ENCODE measurements around the gene CENPX. TPM values are rescaled to one million over a fixed set of nuclear protein-coding genes. Genes with fewer than 3 reads are reported as not detected.

The CENPX gene
- total RNA-seq, 1 donor from 2014 or later, result 69.3 TPM

DNA sequence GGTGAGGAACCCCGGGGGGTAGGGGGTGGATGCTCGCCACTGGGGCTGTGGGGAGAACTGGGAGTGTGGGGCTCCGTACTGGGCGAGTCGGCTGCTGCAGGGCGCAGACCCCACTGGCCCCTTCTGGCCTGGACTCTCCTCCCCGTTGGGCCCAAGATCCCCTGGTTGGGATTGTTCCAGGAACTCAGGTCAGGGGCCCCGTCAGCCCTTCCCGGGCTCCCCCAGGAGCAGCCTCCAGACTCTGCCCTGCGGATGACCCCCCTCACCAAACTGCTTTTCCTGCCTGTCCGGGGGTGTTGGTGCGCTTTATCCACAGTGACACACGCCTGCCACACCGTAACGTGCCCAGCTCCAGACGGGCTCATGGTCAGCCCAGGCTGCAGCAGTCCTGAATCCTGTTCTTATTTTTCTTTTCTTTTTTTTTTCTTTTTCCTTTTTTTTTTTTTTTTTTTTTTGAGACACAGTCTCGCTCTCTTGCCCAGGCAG, 21.1 kb downstream of the CENPX start:
- DNase-seq (ENCODE audit: extremely low spot score, unreplicated experiment), result no peak
- TF ChIP-seq, protein P1, sequence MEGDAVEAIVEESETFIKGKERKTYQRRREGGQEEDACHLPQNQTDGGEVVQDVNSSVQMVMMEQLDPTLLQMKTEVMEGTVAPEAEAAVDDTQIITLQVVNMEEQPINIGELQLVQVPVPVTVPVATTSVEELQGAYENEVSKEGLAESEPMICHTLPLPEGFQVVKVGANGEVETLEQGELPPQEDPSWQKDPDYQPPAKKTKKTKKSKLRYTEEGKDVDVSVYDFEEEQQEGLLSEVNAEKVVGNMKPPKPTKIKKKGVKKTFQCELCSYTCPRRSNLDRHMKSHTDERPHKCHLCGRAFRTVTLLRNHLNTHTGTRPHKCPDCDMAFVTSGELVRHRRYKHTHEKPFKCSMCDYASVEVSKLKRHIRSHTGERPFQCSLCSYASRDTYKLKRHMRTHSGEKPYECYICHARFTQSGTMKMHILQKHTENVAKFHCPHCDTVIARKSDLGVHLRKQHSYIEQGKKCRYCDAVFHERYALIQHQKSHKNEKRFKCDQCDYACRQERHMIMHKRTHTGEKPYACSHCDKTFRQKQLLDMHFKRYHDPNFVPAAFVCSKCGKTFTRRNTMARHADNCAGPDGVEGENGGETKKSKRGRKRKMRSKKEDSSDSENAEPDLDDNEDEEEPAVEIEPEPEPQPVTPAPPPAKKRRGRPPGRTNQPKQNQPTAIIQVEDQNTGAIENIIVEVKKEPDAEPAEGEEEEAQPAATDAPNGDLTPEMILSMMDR (conservative IDR thresholded peaks at IDR 0.05), result no peak

DNA sequence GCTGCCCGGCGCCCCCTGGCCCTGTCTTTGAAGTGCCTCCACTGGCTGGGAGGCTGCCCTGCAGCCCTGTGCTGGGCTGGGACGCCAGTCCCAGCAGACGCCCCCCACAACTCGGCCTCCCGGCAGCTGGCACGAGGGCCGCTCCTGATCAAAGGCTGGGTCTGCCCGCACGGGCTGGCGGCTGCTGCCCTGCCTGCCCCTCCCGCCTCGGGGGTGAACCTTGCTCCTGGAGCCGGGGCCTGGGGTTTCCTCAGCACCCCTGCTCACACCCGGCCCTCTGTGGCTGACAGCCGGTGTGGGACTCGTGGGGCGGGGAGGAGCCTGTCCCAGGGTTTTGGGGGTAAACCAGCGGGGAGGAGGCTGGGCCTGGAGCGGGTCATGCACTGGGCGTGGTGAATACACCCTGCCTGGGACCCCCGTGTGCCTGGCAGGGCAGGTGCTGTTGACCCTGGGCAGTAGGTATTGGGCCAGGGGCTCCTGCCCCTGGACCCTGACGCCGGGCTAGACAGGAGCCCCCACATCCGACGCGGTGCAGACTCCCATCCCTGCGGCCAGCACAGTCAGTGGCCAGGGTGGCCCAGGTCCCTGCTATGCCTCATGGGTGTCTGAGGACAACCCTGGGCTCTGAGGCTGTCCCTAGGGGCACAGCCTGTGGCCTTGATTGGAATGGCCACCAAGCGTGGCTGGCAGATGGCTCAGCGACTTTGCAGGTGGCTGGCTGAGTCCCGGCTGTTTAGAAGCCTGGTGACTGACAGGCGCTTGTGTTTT, 21.7 kb downstream of the CENPX start:
- Mint-ChIP-seq H3K4me1 (ENCODE audit: unreplicated experiment) (peaks cover 11% of the 10 kb centered on the region), H3K4me3 (no peak overlapping the region), H3K27ac (no peak overlapping the region), H3K36me3 (peaks cover 4% of the 10 kb centered on the region), H3K9me3 (no peaks in the 10 kb centered on the region), H3K27me3 (no peaks in the 10 kb centered on the region)
- DNase-seq (ENCODE audit: extremely low spot score, unreplicated experiment), result no peak
- TF ChIP-seq, protein P1 (conservative IDR thresholded peaks at IDR 0.05), result no peak

More for the DNA sequence above, 21.1 kb downstream of the CENPX start:
- Mint-ChIP-seq H3K27me3 (no peaks in the 10 kb centered on the region), H3K27ac (no peak overlapping the region), H3K36me3 (peaks cover 4% of the 10 kb centered on the region), H3K4me1 (ENCODE audit: unreplicated experiment) (peaks cover 14% of the 10 kb centered on the region), H3K4me3 (no peak overlapping the region), H3K9me3 (no peaks in the 10 kb centered on the region)

DNA sequence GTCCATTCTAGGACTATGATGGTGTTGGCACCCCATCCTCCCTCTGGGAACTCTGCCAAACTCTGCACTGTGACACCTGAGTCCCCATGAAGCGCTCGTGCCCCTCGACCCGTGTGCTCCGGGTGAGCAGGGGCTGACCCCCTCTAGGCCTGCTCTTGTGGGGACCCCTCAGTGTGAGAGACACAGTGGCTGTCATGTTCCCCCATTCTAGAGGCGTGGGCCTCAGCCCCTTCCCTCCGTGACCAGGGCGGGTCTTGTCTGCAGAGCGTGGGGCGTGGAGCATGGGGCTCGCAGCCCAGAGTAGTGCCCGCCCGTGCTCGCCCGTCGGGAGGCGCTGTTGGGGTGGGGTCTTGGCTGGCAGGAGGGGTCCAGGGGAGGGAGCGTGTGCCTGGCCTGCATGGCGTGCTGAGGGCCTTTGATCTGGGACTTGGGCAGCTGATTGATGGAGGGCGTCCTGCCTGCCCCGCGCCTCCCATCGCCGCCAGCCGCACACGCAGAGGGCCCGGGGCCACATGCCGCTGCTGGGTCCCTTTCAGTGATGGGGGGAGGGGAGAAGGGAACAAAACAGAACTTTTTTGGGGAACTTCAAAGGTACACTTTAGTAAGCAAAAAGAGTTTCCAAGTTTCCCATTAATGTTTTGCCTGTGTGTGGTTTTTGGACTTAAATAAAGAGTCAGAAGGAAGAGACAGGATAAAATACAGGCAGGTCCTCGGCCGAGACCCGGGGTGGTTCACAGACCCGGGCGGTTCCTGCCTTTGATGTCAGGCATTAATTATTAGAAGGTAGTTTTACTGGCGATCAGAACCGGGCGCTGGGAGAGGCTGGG, 22.5 kb downstream of the CENPX start:
- Mint-ChIP-seq H3K4me1 (ENCODE audit: unreplicated experiment) (peaks cover 10% of the 10 kb centered on the region), H3K36me3 (peaks cover 4% of the 10 kb centered on the region), H3K27me3 (no peaks in the 10 kb centered on the region), H3K9me3 (no peaks in the 10 kb centered on the region), H3K4me3 (no peak overlapping the region), H3K27ac (no peak overlapping the region)
- no peak for DNase-seq (ENCODE audit: extremely low spot score, unreplicated experiment)
- TF ChIP-seq, protein P1 (conservative IDR thresholded peaks at IDR 0.05), result no peak

DNA sequence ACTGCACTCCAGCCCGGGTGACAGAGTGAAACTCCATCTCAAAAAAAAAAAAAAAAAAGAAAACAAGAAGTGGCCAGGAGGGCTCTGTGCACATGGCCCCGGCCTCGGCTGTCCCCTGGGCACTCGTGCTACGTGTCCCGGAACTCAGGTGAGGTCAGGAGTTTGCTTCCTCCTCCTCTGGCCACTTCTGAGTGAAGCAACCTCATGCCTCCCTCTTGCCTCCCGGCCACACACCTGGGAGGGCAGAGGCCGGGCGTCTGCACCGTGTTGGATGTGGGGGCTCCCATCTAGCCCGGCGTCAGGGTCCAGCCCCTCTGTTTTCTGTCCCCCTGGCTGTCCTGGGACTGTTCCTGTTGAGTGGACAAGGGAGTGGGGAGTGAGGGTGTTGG, 23.1 kb downstream of the CENPX start:
- peaks cover 4% of the 10 kb centered on the region for H3K36me3 Mint-ChIP-seq
- TF ChIP-seq, protein P1 (conservative IDR thresholded peaks at IDR 0.05), result no peak
- no peaks in the 10 kb centered on the region for H3K9me3 Mint-ChIP-seq
- DNase-seq (ENCODE audit: extremely low spot score, unreplicated experiment), result no peak
- no peaks in the 10 kb centered on the region for H3K27me3 Mint-ChIP-seq
- peaks cover 13% of the 10 kb centered on the region for H3K4me1 Mint-ChIP-seq (ENCODE audit: unreplicated experiment)
- H3K4me3 Mint-ChIP-seq, result no peak overlapping the region
- no peak overlapping the region for H3K27ac Mint-ChIP-seq

DNA sequence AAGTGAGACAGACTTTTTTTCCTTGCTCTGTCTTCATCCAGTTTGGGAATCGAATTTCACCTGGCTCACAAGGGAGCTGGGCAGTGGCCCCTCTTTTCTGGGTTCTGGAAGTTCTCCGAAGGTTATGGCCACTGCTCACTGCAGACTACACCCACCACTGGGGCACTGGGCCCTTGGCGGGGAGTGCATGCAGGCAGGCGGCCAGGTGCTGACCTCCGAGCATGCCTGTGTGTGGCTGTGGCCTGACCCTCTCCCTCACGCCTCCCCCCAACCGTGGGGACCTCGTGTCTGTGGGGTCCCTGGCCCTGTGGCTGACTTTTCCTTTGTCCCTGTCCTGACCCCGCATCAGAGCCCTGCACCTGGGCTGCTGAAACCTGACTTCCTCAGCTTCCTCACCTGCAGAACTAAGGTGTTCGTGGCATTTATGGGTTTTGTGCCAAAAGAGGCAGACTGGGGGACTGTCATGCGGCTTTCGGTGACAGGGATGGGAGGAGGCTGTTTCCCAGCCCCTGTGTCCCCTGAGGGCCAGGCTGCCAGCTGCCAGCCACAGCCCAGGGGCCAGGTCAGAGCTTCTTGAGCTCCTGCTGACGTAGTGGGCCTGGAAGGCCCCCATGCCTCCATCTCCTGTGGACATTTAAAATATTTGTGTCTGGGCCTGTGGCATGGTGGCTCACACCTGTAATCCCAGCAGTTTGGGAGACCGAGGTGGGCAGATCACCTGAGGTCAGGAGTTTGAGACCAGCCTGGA, 23.8 kb downstream of the CENPX start:
- H3K36me3 Mint-ChIP-seq, result peaks cover 4% of the 10 kb centered on the region
- H3K27ac Mint-ChIP-seq, result no peak overlapping the region

More for the DNA sequence above, 23.8 kb downstream of the CENPX start:
- TF ChIP-seq, protein P1 (conservative IDR thresholded peaks at IDR 0.05), result no peak
- no peak overlapping the region for H3K4me3 Mint-ChIP-seq
- no peaks in the 10 kb centered on the region for H3K27me3 Mint-ChIP-seq
- no peaks in the 10 kb centered on the region for H3K9me3 Mint-ChIP-seq
- no peak for DNase-seq (ENCODE audit: extremely low spot score, unreplicated experiment)
- peaks cover 16% of the 10 kb centered on the region for H3K4me1 Mint-ChIP-seq (ENCODE audit: unreplicated experiment)

Data from type B pancreatic cell (in vitro differentiated cells).